Measurements from ENCODE around the gene ABTB1.

ABTB1 gene

DNA sequence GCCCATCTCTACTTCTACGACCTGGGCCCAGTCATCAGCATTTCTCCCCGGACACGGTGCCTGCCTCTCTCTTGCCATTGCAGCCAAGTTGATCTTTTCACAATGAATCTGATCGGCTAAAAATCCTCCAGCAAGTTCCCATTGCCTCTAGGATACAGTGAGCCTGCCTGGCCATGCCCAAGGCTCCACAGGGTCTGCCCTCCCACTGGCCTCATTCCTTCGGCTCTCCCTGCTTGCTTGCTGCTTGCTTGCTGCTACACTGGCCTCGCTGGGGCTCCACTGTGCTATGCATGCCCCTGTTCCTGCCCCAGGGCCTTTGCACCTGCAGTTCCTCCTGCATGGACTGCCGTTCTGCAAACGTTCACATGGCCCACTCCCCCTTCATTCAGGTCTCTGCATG, 2.0 kb downstream of the ABTB1 start:
- H3K4me3 ChIP-seq (replicated peaks; ENCODE audit: insufficient read depth, low read length): no peak overlapping the region
- no peak overlapping the region for H3K27ac ChIP-seq (replicated peaks)

GRCh38 chr3:127675651-127676391, 3.1 kb downstream of the ABTB1 start:
- no peak overlapping the region for H3K27ac ChIP-seq (replicated peaks)
- TF ChIP-seq, protein P1, sequence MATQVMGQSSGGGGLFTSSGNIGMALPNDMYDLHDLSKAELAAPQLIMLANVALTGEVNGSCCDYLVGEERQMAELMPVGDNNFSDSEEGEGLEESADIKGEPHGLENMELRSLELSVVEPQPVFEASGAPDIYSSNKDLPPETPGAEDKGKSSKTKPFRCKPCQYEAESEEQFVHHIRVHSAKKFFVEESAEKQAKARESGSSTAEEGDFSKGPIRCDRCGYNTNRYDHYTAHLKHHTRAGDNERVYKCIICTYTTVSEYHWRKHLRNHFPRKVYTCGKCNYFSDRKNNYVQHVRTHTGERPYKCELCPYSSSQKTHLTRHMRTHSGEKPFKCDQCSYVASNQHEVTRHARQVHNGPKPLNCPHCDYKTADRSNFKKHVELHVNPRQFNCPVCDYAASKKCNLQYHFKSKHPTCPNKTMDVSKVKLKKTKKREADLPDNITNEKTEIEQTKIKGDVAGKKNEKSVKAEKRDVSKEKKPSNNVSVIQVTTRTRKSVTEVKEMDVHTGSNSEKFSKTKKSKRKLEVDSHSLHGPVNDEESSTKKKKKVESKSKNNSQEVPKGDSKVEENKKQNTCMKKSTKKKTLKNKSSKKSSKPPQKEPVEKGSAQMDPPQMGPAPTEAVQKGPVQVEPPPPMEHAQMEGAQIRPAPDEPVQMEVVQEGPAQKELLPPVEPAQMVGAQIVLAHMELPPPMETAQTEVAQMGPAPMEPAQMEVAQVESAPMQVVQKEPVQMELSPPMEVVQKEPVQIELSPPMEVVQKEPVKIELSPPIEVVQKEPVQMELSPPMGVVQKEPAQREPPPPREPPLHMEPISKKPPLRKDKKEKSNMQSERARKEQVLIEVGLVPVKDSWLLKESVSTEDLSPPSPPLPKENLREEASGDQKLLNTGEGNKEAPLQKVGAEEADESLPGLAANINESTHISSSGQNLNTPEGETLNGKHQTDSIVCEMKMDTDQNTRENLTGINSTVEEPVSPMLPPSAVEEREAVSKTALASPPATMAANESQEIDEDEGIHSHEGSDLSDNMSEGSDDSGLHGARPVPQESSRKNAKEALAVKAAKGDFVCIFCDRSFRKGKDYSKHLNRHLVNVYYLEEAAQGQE (IDR thresholded peaks at IDR 0.05; ENCODE audit: insufficient replicate concordance, low read depth): no peak
- TF ChIP-seq SPI1 (IDR thresholded peaks at IDR 0.05; ENCODE audit: borderline replicate concordance, low read depth) (no peak), GABPA (IDR thresholded peaks at IDR 0.05; ENCODE audit: low read depth) (no peak), CTCF (IDR thresholded peaks at IDR 0.05; ENCODE audit: insufficient read depth, low read length) (no peak), POLR2AphosphoS5 (IDR thresholded peaks at IDR 0.05; ENCODE audit: low read depth) (no peak)
- DNase-seq (ENCODE audit: low read depth in 1 of 2, low spot score in 1 of 2): no peak
- H3K4me3 ChIP-seq (replicated peaks; ENCODE audit: insufficient read depth, low read length): no peak overlapping the region
- H3K27me3 ChIP-seq (ENCODE audit: insufficient read depth, poor library complexity, severe bottlenecking): no peaks in the 10 kb centered on the region

More for the DNA sequence above, 2.0 kb downstream of the ABTB1 start:
- TF ChIP-seq, protein P1 (IDR thresholded peaks at IDR 0.05; ENCODE audit: insufficient replicate concordance, low read depth): no peak
- TF ChIP-seq GABPA (IDR thresholded peaks at IDR 0.05; ENCODE audit: low read depth) (no peak), SPI1 (IDR thresholded peaks at IDR 0.05; ENCODE audit: borderline replicate concordance, low read depth) (no peak), POLR2AphosphoS5 (IDR thresholded peaks at IDR 0.05; ENCODE audit: low read depth) (no peak), CTCF (IDR thresholded peaks at IDR 0.05; ENCODE audit: insufficient read depth, low read length) (no peak)
- no peaks in the 10 kb centered on the region for H3K27me3 ChIP-seq (ENCODE audit: insufficient read depth, poor library complexity, severe bottlenecking)
- DNase-seq (ENCODE audit: low read depth in 1 of 2, low spot score in 1 of 2): no peak

GRCh38 chr3:127676456-127676855, 3.7 kb downstream of the ABTB1 start:
- DNase-seq (ENCODE audit: low read depth in 1 of 2, low spot score in 1 of 2): no peak
- Histone ChIP-seq H3K4me3 (replicated peaks; ENCODE audit: insufficient read depth, low read length) (no peak overlapping the region), H3K27me3 (ENCODE audit: insufficient read depth, poor library complexity, severe bottlenecking) (no peaks in the 10 kb centered on the region), H3K27ac (replicated peaks) (no peak overlapping the region)
- TF ChIP-seq SPI1 (IDR thresholded peaks at IDR 0.05; ENCODE audit: borderline replicate concordance, low read depth): no peak
- TF ChIP-seq, protein P1 (IDR thresholded peaks at IDR 0.05; ENCODE audit: insufficient replicate concordance, low read depth): no peak
- TF ChIP-seq GABPA (IDR thresholded peaks at IDR 0.05; ENCODE audit: low read depth): no peak
- TF ChIP-seq CTCF (IDR thresholded peaks at IDR 0.05; ENCODE audit: insufficient read depth, low read length): no peak
- no peak for TF ChIP-seq POLR2AphosphoS5 (IDR thresholded peaks at IDR 0.05; ENCODE audit: low read depth)
